Suppressor macrophage treated with lipopolysaccharide for 1 hour (primary cell): Measurements from ENCODE around the gene PXYLP1.

ENCODE experiments used
- DNase-seq, 3 donors: peaks; one replicate each; pipeline ENCODE4 v3.0.0-alpha.2; 2020 to 2022

Gene PXYLP1

DNA sequence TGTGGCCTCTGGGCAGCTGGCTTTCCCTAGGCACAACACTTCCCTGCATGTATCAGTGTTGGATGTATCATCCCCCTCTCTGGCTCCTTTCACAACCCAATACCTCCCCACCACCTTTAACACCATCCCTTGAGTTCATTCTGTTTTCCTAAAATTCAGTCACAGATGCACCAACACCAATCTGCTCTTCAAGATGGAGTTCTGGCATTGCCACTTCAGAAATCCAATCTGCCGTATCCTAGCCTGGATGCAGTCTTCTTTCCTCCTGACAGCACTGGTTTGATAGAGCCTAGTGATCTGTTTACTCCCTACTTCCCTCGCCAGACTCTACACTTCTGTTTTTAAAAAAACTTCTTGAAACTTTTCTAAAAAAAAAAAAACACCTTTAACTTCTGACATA, 21.7 kb downstream of the PXYLP1 start:
- no peak for DNase-seq

DNA sequence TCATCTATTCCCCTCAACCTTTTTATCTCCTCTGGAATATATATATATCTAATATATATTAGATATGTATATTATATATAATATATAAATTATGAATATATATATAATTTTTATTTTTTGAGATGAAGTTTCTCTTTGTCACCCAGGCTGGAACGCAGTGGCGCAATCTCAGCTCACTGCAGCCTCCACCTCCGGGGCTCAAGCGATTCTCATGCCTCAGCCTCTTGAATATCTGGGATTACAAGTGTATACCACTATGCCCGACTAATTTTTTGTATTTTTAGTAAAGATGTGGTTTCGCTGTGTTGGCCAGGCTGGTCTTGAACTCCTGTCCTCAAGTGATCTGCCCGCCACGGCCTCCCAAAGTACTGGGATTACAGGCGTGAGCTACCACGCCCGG, 22.2 kb downstream of the PXYLP1 start:
- no peak for DNase-seq

DNA sequence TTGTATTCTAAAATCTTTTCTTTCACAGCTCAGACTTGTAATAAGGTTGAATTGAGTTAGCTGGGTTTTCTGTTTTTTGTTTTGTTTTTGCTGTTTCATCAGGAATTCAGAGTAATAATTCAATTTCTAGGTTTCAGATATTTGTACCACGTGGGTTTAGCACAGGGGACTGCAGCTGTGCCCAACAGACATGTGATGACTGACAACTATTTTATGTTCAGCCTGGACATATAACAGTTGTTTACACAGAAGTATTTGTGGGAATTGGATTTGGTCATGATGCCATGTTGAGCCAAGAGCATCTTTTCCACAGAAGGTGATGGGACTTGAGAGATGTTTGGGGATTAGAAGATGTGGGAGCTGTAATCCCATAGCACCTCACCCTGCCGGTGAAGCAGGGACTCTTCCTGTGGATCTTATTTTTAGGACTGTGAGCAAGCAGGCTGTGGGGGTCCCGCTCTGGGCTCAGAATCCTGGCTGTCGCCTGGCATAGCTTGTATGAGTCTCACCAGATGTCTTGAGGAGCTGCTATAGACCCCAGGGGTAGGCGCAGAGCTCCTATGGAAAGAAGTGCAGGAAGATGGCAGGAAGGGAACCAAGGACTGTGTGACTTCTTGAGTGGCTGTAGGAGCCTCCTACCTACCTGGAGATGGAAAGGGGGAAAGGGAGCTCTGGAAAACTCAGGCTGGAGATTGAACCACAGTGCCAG, 23.7 kb downstream of the PXYLP1 start:
- DNase-seq: no peak

DNA sequence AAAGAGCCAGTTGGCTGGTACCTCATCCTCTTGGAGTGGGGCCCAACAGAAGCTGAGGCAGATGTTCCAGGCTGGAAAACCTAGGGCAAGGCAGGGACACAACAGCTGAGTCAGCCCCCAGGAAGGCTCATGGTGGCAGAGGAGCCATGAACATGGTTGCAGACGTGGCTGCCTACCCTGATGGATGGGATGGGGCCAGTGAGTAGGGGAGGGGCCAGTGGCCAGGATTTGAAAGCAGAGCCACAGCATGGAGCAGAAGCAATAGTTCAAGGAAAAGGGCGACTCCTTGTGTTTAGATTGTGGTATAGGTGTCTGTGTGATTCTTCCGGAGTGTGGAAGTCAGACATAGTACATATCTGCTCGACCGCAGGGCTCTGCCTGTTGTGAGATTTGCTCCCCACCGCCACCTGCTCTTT, 24.2 kb downstream of the PXYLP1 start:
- DNase-seq: peak in 1 of 3 donors; percentile 27

DNA sequence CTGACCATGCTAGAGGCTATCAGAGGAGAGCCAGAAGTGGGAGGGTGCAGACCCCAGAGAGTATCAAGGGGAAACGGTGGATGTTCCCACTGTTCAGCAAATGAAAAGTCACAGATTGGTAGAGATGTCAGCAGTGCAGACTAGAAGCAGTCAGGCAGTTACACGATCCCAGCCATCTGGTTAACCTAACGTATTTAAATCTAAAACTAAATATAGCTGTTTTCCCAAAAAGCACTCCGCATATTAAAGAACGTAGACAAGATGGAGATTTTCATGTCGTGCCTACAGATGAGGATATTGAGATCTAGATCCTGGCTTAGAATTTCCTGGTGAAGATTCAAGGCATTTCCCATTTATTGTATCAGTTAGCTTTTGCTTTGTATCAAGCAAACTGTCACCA, 25.2 kb downstream of the PXYLP1 start:
- no peak for DNase-seq

DNA sequence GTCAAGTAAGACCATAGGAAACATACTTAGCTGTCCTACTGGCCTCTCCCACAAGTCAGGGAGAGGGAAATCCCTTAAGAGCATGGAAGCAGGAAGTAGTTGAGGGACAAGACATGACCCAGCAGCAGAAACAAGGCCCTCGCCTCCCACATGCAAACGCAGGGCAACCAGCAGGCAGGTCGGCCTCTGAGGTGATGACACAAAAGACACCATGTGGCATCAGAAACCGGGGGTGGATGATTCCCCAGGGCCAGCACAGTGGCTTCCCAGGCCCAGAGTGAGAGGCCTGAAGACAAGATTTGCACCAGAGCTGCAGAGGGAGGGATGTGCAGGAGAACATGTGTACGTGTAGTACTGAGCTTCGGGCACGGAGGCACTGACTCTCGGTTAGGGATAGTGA, 26.3 kb downstream of the PXYLP1 start:
- DNase-seq: peak; percentile 84 to 92 (median 91)

DNA sequence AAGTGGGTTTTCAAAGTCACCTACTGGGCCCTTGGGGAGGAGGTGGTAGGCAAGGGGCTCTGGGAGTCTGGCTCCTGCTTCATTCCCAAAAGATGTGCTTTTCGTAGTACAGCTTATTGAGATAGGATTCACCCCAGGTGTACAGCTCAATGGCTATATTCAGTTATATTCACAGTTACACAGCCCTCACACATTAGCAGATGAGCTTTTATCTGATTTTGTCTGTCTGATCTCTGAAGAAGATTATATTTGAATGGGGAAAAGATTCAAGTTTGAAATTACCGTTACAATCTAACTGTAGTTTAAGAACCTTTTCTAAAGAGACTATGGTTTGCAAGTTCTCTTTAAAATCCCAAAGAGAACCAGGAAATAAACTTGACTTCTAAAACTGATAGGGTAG, 27.3 kb downstream of the PXYLP1 start:
- no peak for DNase-seq

DNA sequence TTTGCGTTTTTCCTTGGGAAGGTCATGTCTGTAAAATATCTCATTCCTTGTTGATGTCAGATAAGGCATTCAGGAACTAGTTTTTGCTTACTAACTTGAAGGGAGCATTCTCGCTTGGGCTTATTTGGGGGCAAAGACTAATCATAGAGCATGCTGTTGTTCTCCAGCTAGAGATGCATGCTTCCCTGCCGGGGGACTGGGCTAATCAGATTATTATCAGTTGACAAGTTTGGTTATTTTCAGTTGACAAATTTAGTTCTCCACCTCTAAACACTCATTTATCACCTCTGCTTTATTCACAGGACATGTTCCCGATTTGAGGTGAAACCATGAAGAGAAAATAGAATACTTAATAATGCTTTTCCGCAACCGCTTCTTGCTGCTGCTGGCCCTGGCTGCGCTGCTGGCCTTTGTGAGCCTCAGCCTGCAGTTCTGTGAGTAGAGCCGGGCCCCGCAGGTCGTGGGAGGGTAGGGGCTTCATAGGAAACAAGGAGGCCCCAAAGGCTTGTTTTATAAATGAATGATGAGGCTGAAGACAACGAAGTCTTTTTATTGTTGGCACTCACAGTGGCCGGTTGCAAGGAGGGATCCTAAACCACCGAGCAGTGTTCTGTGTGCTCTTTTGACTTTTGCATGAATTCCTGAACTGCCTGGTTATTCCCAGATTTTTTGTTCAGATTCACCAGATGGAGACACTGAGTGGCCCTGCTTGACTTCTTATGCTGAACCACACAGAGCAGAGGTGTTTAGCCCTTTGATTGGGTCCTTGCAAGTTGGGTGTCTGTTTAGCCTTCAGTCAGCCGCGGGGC, 28.4 kb downstream of the PXYLP1 start:
- no peak for DNase-seq

DNA sequence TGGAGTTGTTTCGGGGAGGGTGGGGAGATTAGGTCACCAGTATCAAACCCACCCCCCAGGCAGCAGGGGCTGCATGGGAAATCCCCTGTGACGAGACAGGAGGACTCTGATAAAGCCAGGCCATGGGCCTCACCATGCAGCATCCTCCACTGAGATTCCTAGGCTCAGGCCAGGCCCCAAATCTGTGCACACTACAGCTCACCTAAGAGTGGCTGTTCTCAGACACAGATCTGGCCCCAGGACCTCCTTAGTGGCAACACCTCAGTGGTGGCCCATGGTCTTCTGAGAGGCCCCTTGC, 29.0 kb downstream of the PXYLP1 start:
- DNase-seq: no peak

DNA sequence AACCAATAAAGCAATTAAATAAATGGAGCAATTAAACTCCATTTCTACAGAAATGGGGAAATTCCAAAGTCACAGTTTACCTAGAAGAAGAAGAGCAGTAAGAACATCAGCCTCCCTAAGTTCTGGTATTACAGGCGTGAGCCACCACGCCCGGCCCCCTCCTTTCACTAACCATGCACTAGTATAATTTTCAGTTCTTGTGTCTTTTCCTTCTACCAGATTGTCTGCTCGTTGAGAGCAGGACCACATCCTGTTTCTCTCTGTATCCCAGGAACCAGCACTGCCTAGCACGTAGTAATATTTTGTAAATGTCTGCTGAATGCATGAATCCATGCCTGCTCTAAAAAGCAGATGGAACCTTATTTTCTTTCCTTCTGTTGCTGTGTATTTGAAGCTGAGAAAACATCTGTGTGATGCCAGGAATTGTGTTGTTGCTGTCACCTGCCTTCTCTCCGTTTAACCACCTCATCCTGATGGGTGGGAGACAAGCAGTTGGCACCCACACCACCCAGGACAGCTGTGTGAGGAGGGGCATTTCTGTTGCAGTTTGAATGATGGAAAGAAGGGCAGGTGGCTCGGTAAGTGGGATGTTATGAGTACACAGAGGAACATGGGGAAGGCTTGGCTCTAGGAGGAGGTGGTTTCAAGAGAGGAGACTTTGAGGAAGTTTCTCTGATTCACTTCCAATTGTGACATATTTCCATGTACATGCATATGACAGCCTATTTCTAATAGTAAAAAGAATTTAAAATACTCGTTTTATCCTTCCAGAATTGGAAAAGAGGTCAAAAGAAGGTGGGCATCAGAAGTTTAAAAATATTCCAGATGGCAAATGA, 30.1 kb downstream of the PXYLP1 start:
- DNase-seq: peak; percentile 71 to 80 (median 75)

DNA sequence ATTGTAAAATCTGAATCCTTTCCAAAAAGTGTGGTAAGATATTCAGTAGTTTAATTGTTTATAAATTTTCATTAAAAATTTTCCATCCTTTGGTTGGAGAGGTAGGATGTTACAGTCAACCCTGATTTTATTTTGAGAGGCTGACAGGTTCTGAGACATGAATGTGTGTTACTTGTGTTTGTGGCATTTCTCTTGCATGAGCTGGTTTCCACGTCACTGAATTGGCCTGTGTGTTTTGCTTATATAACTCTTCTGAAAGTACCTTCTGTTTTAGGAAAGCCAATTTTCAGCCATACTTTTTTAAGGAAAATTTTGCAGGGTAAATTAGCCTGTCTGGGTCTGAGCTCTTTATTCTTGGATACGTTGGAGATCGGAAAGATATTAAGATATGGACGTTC, 30.7 kb downstream of the PXYLP1 start:
- DNase-seq: no peak

DNA sequence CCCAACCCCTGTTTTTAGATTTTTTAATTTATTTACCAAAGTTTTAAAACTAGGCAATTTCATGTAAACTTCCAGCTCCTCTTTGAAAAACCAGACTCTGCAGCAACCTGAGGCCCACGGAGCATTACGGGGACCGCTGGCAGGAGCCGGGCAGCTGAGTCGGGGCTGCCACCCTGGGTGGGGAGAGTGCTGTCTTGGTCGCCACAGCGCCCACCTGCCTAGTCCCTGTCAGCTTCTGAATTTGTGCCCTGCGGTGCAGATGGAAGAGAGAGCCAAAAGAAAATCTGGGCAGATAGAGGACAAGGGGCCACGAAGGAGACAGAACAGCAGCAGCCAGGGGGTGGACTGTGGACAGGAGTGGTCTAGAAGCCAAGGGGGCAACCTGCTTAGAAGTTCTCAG, 34.6 kb downstream of the PXYLP1 start:
- no peak for DNase-seq

DNA sequence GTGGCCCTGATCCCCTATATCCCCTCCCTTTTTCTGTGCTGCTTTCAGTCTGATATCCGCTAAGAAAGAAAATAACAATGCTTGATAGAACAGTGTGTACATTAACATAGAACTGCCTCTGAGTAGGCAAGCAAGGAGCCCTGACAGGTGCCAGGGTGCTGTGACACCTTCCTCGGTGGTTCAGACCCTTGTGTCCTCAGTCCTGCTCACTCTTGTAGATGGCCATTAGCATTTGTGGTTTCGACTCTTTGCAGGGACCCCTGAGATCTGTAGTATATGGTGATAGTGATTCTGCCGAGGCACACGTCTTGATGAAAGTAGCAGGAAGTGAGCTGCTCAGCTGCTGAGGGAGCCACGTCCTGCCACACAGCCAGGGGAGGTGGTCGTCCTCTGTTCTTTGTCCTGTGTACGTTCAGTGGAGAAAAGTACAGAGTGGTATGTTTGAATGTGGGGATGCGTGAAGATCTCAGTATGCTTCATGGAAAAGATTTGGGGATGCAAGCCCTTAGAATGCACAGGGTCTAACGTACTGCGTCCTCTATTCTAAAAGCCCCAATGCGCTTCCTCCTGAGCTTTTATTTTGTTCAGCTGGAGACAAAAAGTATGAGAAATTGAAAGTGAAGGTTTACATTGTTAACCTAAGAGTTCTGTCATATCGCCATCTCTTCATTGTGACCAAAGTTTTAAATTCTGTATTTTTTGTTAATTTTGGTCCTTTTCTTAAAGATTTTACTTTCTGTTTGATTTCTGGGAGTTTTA, 35.4 kb downstream of the PXYLP1 start:
- peak in 1 of 3 donors; percentile 22 for DNase-seq

DNA sequence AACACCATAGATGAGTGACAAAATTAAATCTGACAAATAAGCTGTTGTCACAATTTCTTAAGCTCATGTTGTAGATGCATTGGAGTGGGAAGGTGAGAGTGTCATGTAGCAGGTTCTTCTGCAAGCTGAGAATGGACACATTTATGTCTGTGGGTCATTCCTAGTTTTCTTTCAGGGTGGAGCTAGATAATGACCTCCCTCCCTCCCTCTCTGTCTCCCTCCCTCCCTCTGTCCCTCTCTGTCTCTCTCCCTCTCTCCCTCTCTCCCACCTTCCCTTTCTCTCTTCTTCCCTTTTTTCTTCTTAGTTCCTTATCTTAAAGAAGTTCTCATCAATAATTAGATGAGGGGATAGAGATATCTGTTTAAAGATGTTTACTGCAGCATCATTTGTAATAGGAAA, 36.0 kb downstream of the PXYLP1 start:
- no peak for DNase-seq

DNA sequence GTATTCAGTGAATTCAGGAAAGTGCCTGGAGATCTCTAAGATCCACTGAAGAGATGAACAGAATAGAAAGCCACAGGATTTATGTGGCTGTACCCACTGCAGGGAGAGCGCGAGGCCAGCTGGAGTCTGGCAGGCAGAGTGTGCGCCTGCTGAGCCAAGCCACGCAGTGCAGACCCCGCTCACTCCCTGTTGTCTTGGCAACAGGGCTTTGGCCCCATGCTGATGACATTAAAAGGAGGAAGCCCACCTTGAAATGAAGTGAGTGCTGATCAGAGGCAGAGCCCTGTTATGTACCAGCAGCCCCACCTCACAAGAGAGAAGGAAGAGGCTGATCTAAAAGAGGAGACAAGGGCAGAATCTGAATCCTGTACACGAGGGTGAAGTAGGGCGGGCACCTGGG, 36.7 kb downstream of the PXYLP1 start:
- DNase-seq: no peak

DNA sequence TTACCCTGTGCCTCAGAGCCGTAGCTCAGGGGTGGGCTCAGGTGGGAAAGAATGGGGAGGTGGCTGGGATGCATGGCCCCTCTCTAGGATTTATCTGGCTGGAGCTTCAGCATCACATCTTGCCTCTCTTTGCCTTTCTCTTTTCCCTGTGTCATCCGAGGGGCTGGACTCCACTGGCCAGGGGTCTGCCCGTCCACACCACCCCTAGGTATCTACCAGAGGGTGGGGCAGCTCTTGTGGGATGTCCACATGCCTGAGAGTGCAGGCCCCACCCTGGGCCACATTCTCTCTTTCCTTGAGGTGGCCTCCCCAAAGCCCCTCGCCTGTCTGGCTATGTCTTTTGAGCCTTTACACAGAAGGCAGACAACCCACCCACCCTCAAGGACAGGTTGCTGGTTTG, 37.2 kb downstream of the PXYLP1 start:
- no peak for DNase-seq

DNA sequence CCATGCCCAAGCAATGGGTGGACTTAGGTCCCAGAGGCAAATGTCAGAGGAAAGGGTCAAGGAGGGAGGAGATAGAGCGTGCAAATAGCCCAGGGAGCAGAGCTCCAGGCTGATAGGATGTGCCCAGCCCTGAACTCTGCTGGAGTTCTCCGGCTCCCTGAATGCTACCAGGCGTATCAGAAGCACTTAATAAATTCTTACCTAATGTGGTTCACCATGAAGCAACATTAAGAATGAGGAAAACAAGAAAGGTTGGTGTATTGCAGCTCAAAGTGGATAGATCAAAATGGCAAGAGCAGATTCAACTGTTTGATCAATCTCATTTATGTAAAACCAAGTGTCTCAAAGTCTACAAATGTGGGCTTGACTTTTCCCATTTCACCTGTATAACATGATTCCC, 38.3 kb downstream of the PXYLP1 start:
- no peak for DNase-seq

DNA sequence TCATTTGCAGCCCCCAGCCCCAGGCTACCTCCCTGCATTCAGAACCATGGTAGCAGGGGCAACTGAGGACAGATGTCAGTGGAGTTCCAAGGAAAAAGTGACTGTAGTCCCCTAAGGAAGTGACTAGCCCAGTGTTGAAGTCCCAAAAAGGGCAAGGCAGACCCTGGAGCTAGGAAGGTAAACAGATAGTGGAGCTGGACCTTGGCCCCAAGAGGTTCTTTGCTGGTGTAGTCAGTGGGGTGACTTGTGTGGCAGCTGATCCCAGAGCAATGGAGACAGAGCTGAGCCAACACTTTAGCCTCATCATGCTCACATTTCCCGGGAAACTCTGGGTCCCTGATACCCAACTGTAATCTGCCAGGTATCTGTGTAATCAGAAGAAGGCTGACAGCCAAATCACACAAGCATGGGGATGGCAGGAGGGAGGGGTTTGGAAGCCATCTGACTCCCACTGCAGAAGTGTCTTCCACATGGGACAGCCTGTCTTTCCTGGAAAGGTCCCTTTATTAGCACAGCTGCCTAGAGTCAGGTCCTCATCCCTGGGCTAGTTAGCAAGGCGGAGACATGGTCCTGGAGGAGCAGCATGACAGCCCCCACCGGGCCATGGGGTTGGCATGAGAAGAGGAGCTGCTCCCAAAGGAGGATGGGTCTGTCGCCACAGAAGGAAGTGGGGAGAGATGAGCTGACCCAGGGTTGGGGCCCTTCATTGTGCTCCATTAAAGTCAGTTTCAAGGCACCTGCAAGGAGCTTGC, 39.8 kb downstream of the PXYLP1 start:
- DNase-seq: no peak

DNA sequence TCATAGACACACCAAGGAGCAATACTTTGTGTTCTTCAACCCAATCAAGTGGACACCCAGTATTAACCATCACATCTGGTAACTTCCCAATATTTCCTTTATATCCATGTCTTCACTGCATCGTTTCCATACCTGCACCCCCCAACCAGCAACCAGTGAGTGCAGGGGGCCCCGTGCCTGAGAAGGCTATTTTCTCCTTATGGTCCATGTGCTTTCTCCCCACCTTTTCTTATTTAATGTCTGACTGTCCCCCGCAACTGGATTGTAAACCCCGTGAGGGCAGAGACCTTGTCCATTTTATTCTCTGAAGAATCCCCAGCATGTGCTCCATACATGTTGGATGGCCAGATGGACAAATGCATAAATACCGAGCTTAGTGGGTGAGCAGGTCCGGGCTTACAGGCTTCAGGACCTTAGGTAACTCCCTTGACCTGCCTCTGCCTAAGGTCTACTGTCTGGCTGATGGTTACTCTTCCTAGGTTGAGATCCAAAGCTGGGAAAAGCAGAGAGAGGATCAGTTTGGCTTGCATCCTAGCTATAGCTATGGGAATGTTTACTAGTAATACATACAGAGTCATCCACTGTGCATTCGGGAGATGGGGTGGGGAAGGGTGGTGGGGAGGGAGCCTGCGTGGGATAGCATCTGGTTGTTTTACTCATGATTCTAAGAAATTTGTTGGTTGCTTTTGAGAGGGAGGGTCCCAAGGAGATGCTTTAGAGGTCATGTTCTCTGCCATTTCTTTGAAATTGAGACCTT, 41.5 kb downstream of the PXYLP1 start:
- DNase-seq: no peak

DNA sequence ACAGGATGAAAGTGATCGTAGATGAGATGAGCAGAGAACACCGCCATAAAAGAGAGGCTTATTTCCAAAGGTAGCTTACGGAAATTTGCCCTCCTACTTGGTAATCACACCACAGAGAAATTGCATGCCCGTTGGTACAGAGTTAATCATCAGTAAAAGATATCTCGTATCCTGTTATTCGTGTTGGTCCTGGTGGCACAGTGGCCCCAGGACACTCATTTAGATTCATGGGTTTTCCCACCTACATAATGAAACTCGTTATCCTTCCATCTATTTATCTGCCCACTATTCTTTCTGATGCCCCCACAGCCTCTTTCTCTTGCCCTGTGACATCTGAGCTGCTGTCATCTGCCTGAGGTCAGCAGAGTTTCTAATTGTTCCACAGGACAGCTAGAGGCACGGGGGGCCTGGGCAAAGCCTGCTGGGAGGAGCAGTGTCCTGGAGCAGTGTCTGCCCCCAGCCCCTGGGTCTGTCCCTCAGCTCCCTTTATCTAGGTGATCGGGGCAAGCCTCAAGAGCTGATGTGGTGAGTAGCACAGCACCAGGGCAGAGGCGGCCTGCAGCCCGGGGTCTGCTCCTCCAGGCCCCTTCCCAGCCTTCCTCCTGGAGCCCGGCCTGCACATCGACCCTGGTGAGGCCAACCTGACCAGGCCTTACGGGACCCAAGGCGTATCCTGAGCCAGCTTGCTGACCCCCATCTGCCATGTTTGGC, 42.2 kb downstream of the PXYLP1 start:
- DNase-seq: no peak
